WTC11 (cell line): ENCODE results near the gene LRRC32. TPM values are rescaled to one million over a fixed set of nuclear protein-coding genes. Genes with fewer than 3 reads are reported as not detected.

ENCODE experiments used
- ATAC-seq: fragments of 200-7000 bp; cut with Tn5 transposase; 2 replicates; pipeline ENCODE4 v1.10.0; 2021; ENCODE audit warnings: mild to moderate bottlenecking, moderate library complexity
- CTCF ChIA-PET: fragments of 300-600 bp; sonication (Branson Sonifier 250); formaldehyde crosslinking; loops from one replicate; lab custom pipeline; 2021; ENCODE audit warnings: antibody characterized with exemption; lab: Charles Lee
- POLR2A ChIA-PET: fragments of 350-600 bp; sonication (Branson Sonifier 250); formaldehyde crosslinking; loops from one replicate; lab custom pipeline; 2021; ENCODE audit warnings: antibody characterized with exemption; lab: Charles Lee
- DNase-seq: peaks from one replicate; pipeline ENCODE4 v3.0.0; 2021; ENCODE audit warnings: low spot score
- H3K27ac Mint-ChIP-seq: 2 replicates; pipeline ENCODE4 v1.8.0; 2021; ENCODE audit warnings: mixed read lengths
- H3K27me3 Mint-ChIP-seq: 2 replicates; pipeline ENCODE4 v1.8.0; 2021; ENCODE audit warnings: low read depth, mild to moderate bottlenecking, moderate library complexity, mixed read lengths
- H3K36me3 Mint-ChIP-seq: 2 replicates; pipeline ENCODE4 v1.8.0; 2021; ENCODE audit warnings: mixed read lengths
- H3K4me1 Mint-ChIP-seq: 2 replicates; pipeline ENCODE4 v1.8.0; 2022; ENCODE audit warnings: mixed read lengths
- H3K4me3 Mint-ChIP-seq: 2 replicates; pipeline ENCODE4 v1.8.0; 2021; ENCODE audit warnings: mild to moderate bottlenecking, moderate library complexity, mixed read lengths
- H3K9me3 Mint-ChIP-seq: 2 replicates; pipeline ENCODE4 v1.8.0; 2021; ENCODE audit warnings: mixed read lengths
- GABPB1 ChIP-seq: sonication (generic); formaldehyde crosslinking; IDR thresholded peaks from 2 replicates; pipeline ENCODE4 v1.8.1; 2023; ENCODE audit warnings: mild to moderate bottlenecking, missing genetic modification reagents
- HMGA2 ChIP-seq: fragments of 250-450 bp; sonication (Bioruptor Pico); IDR thresholded peaks from 2 replicates; pipeline ENCODE4 v1.4.0; 2021; ENCODE audit warnings: mild to moderate bottlenecking, moderate library complexity
- MXD4 ChIP-seq: fragments of 250-450 bp; sonication (Bioruptor Pico); IDR thresholded peaks from 2 replicates; pipeline ENCODE4 v1.8.0; 2021; ENCODE audit warnings: mild to moderate bottlenecking, moderate library complexity, borderline replicate concordance
- PRRX2 ChIP-seq: fragments of 250-450 bp; sonication (Bioruptor Pico); IDR thresholded peaks from 2 replicates; pipeline ENCODE4 v1.8.0; 2021; ENCODE audit warnings: mild to moderate bottlenecking
- STAT6 ChIP-seq: sonication (generic); formaldehyde crosslinking; conservative IDR thresholded peaks from 2 replicates; pipeline ENCODE4 v1.8.1; 2023; ENCODE audit warnings: mild to moderate bottlenecking, low read depth, missing genetic modification reagents, moderate library complexity
- TCF7 ChIP-seq: sonication (generic); formaldehyde crosslinking; IDR thresholded peaks from 2 replicates; pipeline ENCODE4 v1.8.0; 2022; ENCODE audit warnings: mild to moderate bottlenecking, low read depth, missing genetic modification reagents, moderate library complexity
- TP53 ChIP-seq: sonication (generic); formaldehyde crosslinking; IDR thresholded peaks from 2 replicates; pipeline ENCODE4 v1.8.1; 2023; ENCODE audit warnings: mild to moderate bottlenecking, missing genetic modification reagents
- ZBTB43 ChIP-seq: sonication (generic); formaldehyde crosslinking; IDR thresholded peaks from 2 replicates; pipeline ENCODE4 v1.8.1; 2023; ENCODE audit warnings: mild to moderate bottlenecking, missing genetic modification reagents
- ZNF232 ChIP-seq: sonication (generic); formaldehyde crosslinking; IDR thresholded peaks from 2 replicates; pipeline ENCODE4 v1.8.0; 2022; ENCODE audit warnings: mild to moderate bottlenecking, missing genetic modification reagents
- ZNF317 ChIP-seq: sonication (generic); formaldehyde crosslinking; IDR thresholded peaks from 2 replicates; pipeline ENCODE4 v1.8.1; 2023; ENCODE audit warnings: low read depth, mild to moderate bottlenecking, moderate library complexity, missing genetic modification reagents, borderline replicate concordance
- ZNF396 ChIP-seq: fragments of 250-450 bp; sonication (Bioruptor Pico); IDR thresholded peaks from 2 replicates; pipeline ENCODE4 v1.8.0; 2021; ENCODE audit warnings: mild to moderate bottlenecking, moderate library complexity, borderline replicate concordance
- ZNF423 ChIP-seq: fragments of 250-450 bp; sonication (Bioruptor Pico); IDR thresholded peaks from 2 replicates; pipeline ENCODE4 v2.1.2; 2022; ENCODE audit warnings: mild to moderate bottlenecking, moderate library complexity
- total RNA-seq: library from RNA; stranded (reverse); gene quantifications from 3 replicates; pipeline ENCODE4 v1.2.3, GENCODE V29; 2021
- TF ChIP-seq, protein P1 (sequence below): sonication (generic); formaldehyde crosslinking; IDR thresholded peaks from 2 replicates; pipeline ENCODE4 v1.8.0; 2022; ENCODE audit warnings: mild to moderate bottlenecking, missing genetic modification reagents
- TF ChIP-seq, protein P2 (sequence below): sonication (generic); formaldehyde crosslinking; conservative IDR thresholded peaks from 2 replicates; pipeline ENCODE4 v1.8.1; 2022; ENCODE audit warnings: mild to moderate bottlenecking, missing genetic modification reagents
- TF ChIP-seq, protein P3 (sequence below): sonication (generic); formaldehyde crosslinking; IDR thresholded peaks from 2 replicates; pipeline ENCODE4 v1.8.1; 2022; ENCODE audit warnings: missing genetic modification reagents, borderline replicate concordance
- TF ChIP-seq, protein P4 (sequence below): sonication (generic); formaldehyde crosslinking; IDR thresholded peaks from 2 replicates; pipeline ENCODE4 v1.8.1; 2023; ENCODE audit warnings: mild to moderate bottlenecking, moderate library complexity, missing genetic modification reagents
- TF ChIP-seq, protein P5 (sequence below): sonication (generic); formaldehyde crosslinking; IDR thresholded peaks from 2 replicates; pipeline ENCODE4 v1.8.0; 2022; ENCODE audit warnings: mild to moderate bottlenecking, missing genetic modification reagents

Gene LRRC32
- total RNA-seq, 1 experiment from 2014 or later, result 0.74 TPM

DNA sequence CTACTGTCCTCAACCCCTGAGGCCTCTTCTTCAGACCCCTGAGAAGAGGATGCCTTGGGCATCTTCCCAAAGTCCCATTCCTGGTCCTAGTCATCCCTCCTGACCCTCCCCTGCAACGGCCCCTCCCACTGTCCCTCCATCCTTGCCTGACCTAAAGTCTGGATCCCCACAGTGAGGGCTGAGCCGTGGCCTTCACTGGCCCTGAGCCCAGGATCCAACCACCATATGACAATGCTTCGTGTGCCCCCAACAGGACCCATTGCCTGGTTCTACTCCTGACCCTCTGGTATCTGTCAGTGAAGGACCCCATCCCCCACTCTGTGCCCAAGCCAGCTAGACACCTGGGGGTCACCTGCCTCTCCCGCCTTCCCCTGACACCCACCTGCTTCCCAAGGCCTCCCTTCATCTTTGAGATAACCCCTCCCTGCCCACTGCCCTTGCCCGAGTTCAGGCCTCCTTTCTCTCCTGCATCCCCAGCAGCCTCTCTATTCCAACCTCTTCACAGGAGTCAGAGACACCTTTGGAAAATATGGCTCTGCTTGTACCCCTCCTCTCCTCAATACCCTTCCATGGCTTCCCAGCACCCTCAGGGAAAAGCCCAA lies 48.0 kb downstream of the LRRC32 start:
- peaks cover 8% of the 10 kb centered on the region for H3K36me3 Mint-ChIP-seq
- H3K4me1 Mint-ChIP-seq, result 0 out of 2 replicates have a peak, but pooled peaks cover 4% of the 10 kb centered on the region
- no peak for DNase-seq
- TF ChIP-seq ZNF396 (CRISPR knock-in tag) (no peak), ZNF423 (CRISPR knock-in tag) (no peak), GABPB1 (CRISPR knock-in tag) (no peak), ZNF232 (CRISPR knock-in tag) (no peak), ZNF317 (CRISPR knock-in tag) (no peak), TP53 (CRISPR knock-in tag) (no peak), TCF7 (CRISPR knock-in tag) (no peak), PRRX2 (CRISPR knock-in tag) (no peak), MXD4 (CRISPR knock-in tag) (no peak)
- TF ChIP-seq, protein P1, sequence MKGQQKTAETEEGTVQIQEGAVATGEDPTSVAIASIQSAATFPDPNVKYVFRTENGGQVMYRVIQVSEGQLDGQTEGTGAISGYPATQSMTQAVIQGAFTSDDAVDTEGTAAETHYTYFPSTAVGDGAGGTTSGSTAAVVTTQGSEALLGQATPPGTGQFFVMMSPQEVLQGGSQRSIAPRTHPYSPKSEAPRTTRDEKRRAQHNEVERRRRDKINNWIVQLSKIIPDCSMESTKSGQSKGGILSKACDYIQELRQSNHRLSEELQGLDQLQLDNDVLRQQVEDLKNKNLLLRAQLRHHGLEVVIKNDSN (CRISPR knock-in tag), result no peak
- TF ChIP-seq, protein P2, sequence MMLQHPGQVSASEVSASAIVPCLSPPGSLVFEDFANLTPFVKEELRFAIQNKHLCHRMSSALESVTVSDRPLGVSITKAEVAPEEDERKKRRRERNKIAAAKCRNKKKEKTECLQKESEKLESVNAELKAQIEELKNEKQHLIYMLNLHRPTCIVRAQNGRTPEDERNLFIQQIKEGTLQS (CRISPR knock-in tag), result no peak
- TF ChIP-seq, protein P3, sequence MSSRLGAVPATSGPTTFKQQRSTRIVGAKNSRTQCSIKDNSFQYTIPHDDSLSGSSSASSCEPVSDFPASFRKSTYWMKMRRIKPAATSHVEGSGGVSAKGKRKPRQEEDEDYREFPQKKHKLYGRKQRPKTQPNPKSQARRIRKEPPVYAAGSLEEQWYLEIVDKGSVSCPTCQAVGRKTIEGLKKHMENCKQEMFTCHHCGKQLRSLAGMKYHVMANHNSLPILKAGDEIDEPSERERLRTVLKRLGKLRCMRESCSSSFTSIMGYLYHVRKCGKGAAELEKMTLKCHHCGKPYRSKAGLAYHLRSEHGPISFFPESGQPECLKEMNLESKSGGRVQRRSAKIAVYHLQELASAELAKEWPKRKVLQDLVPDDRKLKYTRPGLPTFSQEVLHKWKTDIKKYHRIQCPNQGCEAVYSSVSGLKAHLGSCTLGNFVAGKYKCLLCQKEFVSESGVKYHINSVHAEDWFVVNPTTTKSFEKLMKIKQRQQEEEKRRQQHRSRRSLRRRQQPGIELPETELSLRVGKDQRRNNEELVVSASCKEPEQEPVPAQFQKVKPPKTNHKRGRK (CRISPR knock-in tag), result no peak
- TF ChIP-seq, protein P4, sequence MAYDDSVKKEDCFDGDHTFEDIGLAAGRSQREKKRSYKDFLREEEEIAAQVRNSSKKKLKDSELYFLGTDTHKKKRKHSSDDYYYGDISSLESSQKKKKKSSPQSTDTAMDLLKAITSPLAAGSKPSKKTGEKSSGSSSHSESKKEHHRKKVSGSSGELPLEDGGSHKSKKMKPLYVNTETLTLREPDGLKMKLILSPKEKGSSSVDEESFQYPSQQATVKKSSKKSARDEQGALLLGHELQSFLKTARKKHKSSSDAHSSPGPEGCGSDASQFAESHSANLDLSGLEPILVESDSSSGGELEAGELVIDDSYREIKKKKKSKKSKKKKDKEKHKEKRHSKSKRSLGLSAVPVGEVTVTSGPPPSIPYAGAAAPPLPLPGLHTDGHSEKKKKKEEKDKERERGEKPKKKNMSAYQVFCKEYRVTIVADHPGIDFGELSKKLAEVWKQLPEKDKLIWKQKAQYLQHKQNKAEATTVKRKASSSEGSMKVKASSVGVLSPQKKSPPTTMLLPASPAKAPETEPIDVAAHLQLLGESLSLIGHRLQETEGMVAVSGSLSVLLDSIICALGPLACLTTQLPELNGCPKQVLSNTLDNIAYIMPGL, result no peak
- TF ChIP-seq, protein P5, sequence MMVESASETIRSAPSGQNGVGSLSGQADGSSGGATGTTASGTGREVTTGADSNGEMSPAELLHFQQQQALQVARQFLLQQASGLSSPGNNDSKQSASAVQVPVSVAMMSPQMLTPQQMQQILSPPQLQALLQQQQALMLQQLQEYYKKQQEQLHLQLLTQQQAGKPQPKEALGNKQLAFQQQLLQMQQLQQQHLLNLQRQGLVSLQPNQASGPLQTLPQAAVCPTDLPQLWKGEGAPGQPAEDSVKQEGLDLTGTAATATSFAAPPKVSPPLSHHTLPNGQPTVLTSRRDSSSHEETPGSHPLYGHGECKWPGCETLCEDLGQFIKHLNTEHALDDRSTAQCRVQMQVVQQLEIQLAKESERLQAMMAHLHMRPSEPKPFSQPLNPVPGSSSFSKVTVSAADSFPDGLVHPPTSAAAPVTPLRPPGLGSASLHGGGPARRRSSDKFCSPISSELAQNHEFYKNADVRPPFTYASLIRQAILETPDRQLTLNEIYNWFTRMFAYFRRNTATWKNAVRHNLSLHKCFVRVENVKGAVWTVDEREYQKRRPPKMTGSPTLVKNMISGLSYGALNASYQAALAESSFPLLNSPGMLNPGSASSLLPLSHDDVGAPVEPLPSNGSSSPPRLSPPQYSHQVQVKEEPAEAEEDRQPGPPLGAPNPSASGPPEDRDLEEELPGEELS (CRISPR knock-in tag), result no peak
- TF ChIP-seq, all 79 proteins: peak for 0
- Mint-ChIP-seq H3K27ac (no peak overlapping the region), H3K4me3 (no peak overlapping the region), H3K9me3 (peaks cover 14% of the 10 kb centered on the region), H3K27me3 (peaks cover 6% of the 10 kb centered on the region; the same call in 1 of the 2 replicates)
- CTCF ChIA-PET, result no interaction called here
- no peak for ATAC-seq
- POLR2A ChIA-PET, result no interaction called here

- Mint-ChIP-seq H3K27me3 (peaks cover 6% of the 10 kb centered on the region; the same call in 1 of the 2 replicates), H3K4me1 (0 out of 2 replicates have a peak, but pooled peaks cover 4% of the 10 kb centered on the region), H3K9me3 (peaks cover 14% of the 10 kb centered on the region), H3K27ac (no peak overlapping the region), H3K36me3 (peaks cover 8% of the 10 kb centered on the region), H3K4me3 (no peak overlapping the region)
- no peak for ATAC-seq
- no peak for DNase-seq
- POLR2A ChIA-PET, result no interaction called here
- CTCF ChIA-PET, result no interaction called here
- TF ChIP-seq STAT6 (CRISPR knock-in tag), result no peak
- TF ChIP-seq ZBTB43 (CRISPR knock-in tag), result no peak
- TF ChIP-seq HMGA2 (CRISPR knock-in tag), result no peak
- TF ChIP-seq, protein P1 (CRISPR knock-in tag), result no peak
These were observed 48.7 kb downstream of the LRRC32 start for GRCh38 chr11:76621868-76622267.
